Lower lobe of right lung (tissue), 2 donors: ENCODE data around the gene METTL8. TPM values are rescaled to one million over a fixed set of nuclear protein-coding genes. Genes with fewer than 3 reads are reported as not detected.

Source experiments
- ATAC-seq, 2 donors: fragments of 200-7000 bp; cut with Tn5 transposase; one replicate each; pipeline ENCODE4 v1.9.1; 2020 to 2022; ENCODE audit warnings: mild to moderate bottlenecking in 2 of 2, moderate library complexity in 2 of 2
- DNase-seq: peaks from one replicate; pipeline ENCODE4 v3.0.0-alpha.2; 2020
- H3K27ac ChIP-seq: fragments of 200-600 bp; one replicate; pipeline ENCODE4 v1.8.0; 2022
- H3K27me3 ChIP-seq: fragments of 200-600 bp; one replicate; pipeline ENCODE4 v1.8.0; 2022; ENCODE audit warnings: low read depth
- H3K36me3 ChIP-seq: fragments of 200-600 bp; one replicate; pipeline ENCODE4 v1.8.0; 2022; ENCODE audit warnings: mild to moderate bottlenecking
- H3K4me1 ChIP-seq: fragments of 200-600 bp; one replicate; pipeline ENCODE4 v1.8.0; 2022
- H3K4me3 ChIP-seq: fragments of 200-600 bp; one replicate; pipeline ENCODE4 v1.8.0; 2022; ENCODE audit warnings: mild to moderate bottlenecking
- H3K9me3 ChIP-seq: fragments of 200-600 bp; one replicate; pipeline ENCODE4 v1.8.0; 2022
- intact Hi-C: fragments of 100-400 bp; cut with DNase I; formaldehyde crosslinking; loops from one replicate; pipeline ENCODE4 v1.11.0; 2022
- total RNA-seq: library from RNA; stranded (reverse); fragmentation: NEBNext Ultra II Directional; extraction: Animal tissue kit (Norgen Biotek cat#: 25700); gene quantifications from one replicate; pipeline ENCODE4 v1.2.1, GENCODE V29; 2021
- TF ChIP-seq, protein P1 (sequence below): fragments of 200-600 bp; IDR thresholded peaks from one replicate; pipeline ENCODE4 v1.8.0; 2022; ENCODE audit warnings: antibody characterized with exemption, mild to moderate bottlenecking
- donor health status: DM: no; HTN: yes; CAD: no; lungs with severe emphysema.

The METTL8 gene
- total RNA-seq, 1 donor from 2014 or later, result 12.9 TPM

GRCh38 chr2:171407676-171408044 is 26.1 kb downstream of the METTL8 start:
- no peak overlapping the region for H3K27ac ChIP-seq
- DNase-seq (no peak), ATAC-seq (no peak)
- intact Hi-C loops, result no loop called here
- no peaks in the 10 kb centered on the region for H3K27me3 ChIP-seq
- no peaks in the 10 kb centered on the region for H3K9me3 ChIP-seq
- H3K36me3 ChIP-seq, result no peaks in the 10 kb centered on the region
- H3K4me1 ChIP-seq, result peaks cover 7% of the 10 kb centered on the region
- TF ChIP-seq, protein P1, sequence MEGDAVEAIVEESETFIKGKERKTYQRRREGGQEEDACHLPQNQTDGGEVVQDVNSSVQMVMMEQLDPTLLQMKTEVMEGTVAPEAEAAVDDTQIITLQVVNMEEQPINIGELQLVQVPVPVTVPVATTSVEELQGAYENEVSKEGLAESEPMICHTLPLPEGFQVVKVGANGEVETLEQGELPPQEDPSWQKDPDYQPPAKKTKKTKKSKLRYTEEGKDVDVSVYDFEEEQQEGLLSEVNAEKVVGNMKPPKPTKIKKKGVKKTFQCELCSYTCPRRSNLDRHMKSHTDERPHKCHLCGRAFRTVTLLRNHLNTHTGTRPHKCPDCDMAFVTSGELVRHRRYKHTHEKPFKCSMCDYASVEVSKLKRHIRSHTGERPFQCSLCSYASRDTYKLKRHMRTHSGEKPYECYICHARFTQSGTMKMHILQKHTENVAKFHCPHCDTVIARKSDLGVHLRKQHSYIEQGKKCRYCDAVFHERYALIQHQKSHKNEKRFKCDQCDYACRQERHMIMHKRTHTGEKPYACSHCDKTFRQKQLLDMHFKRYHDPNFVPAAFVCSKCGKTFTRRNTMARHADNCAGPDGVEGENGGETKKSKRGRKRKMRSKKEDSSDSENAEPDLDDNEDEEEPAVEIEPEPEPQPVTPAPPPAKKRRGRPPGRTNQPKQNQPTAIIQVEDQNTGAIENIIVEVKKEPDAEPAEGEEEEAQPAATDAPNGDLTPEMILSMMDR, result no peak
- no peak overlapping the region for H3K4me3 ChIP-seq

- DNase-seq, result no peak
- H3K36me3 ChIP-seq, result no peaks in the 10 kb centered on the region
- no peak overlapping the region for H3K27ac ChIP-seq
- H3K27me3 ChIP-seq, result no peaks in the 10 kb centered on the region
- H3K4me3 ChIP-seq, result no peak overlapping the region
- peaks cover 7% of the 10 kb centered on the region for H3K4me1 ChIP-seq
- intact Hi-C loops, result no loop called here
- no peaks in the 10 kb centered on the region for H3K9me3 ChIP-seq
- TF ChIP-seq, protein P1, result no peak
- no peak for ATAC-seq
Measured at GRCh38 chr2:171407030-171407675, 26.6 kb downstream of the METTL8 start.

- intact Hi-C loops, result no loop called here
- H3K27ac ChIP-seq, result no peak overlapping the region
- ATAC-seq (no peak), DNase-seq (no peak)
- H3K27me3 ChIP-seq, result no peaks in the 10 kb centered on the region
- H3K9me3 ChIP-seq, result peaks cover 4% of the 10 kb centered on the region
- H3K4me1 ChIP-seq, result peaks cover 7% of the 10 kb centered on the region
- TF ChIP-seq, protein P1, result no peak
- no peak overlapping the region for H3K4me3 ChIP-seq
- H3K36me3 ChIP-seq, result no peaks in the 10 kb centered on the region
Measured at GRCh38 chr2:171406044-171406443, 27.7 kb downstream of the METTL8 start.

GRCh38 chr2:171405546-171405945 is 28.2 kb downstream of the METTL8 start:
- Histone ChIP-seq H3K4me1 (peaks cover 7% of the 10 kb centered on the region), H3K36me3 (no peaks in the 10 kb centered on the region), H3K27me3 (no peaks in the 10 kb centered on the region), H3K27ac (no peak overlapping the region), H3K4me3 (no peak overlapping the region), H3K9me3 (peaks cover 4% of the 10 kb centered on the region)
- DNase-seq (no peak), ATAC-seq (no peak)
- TF ChIP-seq, protein P1, result no peak
- intact Hi-C loops, result no loop called here

GRCh38 chr2:171404719-171405118 is 29.1 kb downstream of the METTL8 start:
- Histone ChIP-seq H3K27me3 (no peaks in the 10 kb centered on the region), H3K4me3 (no peak overlapping the region), H3K27ac (no peak overlapping the region), H3K36me3 (no peaks in the 10 kb centered on the region), H3K4me1 (peaks cover 1% of the 10 kb centered on the region), H3K9me3 (peaks cover 4% of the 10 kb centered on the region)
- TF ChIP-seq, protein P1, result no peak
- no peak for ATAC-seq
- no peak for DNase-seq
- intact Hi-C loops, result no loop called here
